ENCODE results near the gene SPACA6. TPM values are rescaled to one million over a fixed set of nuclear protein-coding genes. Genes with fewer than 3 reads are reported as not detected.

Gene SPACA6
- total RNA-seq, 1 experiment from 2014 or later = 3.6 TPM

- ChIA-PET POLR2A (interaction anchor here (0.6 kb wide), 1 partner anchor 348 kb away, joined by 5 read pairs; no protein-coding TSS in a partner anchor), CTCF (no interaction called here)
- peaks cover 20% of the 10 kb centered on the region for H3K4me1 ChIP-seq
Measured at GRCh38 chr19:51689751-51690453, 3.2 kb upstream of the SPACA6 start.

GRCh38 chr19:51690454-51691073, 2.6 kb upstream of the SPACA6 start:
- CTCF ChIA-PET = no interaction called here
- POLR2A ChIA-PET = no interaction called here
- no peaks in the 10 kb centered on the region for H3K36me3 ChIP-seq (ENCODE audit: control insufficient read depth, insufficient read depth, low read length)
- no peak overlapping the region for H3K4me3 ChIP-seq (ENCODE audit: low read depth, low read length)
- H3K9me3 ChIP-seq = no peaks in the 10 kb centered on the region
- intact Hi-C loops (cut with micrococcal nuclease; ENCODE audit: unreplicated experiment) = no loop called here
- peaks cover 7% of the 10 kb centered on the region for H3K36me3 Mint-ChIP-seq (ENCODE audit: insufficient read depth, unreplicated experiment)
- H3K4me1 Mint-ChIP-seq (ENCODE audit: low read depth, unreplicated experiment) = peaks cover 27% of the 10 kb centered on the region
- no peak for TF ChIP-seq CTCF (IDR thresholded peaks at IDR 0.05; ENCODE audit: insufficient read depth in 1 of 2, low read depth in 1 of 2, low read length in 1 of 2, severe bottlenecking in 1 of 2, unreplicated experiment in 1 of 2)
- no peaks in the 10 kb centered on the region for H3K27me3 ChIP-seq (replicated peaks; ENCODE audit: control insufficient read depth, insufficient read depth, low read length)
- H3K27ac Mint-ChIP-seq (ENCODE audit: unreplicated experiment) = no peak overlapping the region
- no TSS peak for BruUV-seq (replicated peaks)
- no peaks in the 10 kb centered on the region for H3K27me3 Mint-ChIP-seq (ENCODE audit: insufficient read depth, unreplicated experiment)
- H3K4me1 ChIP-seq = peaks cover 20% of the 10 kb centered on the region
- peak overlapping the region; percentile 84 for H3K4me3 Mint-ChIP-seq (ENCODE audit: unreplicated experiment)
- DNase-seq = peak in 1 of 2 experiments; percentile 43
- no peaks in the 10 kb centered on the region for H3K9me3 Mint-ChIP-seq (ENCODE audit: unreplicated experiment)

More at GRCh38 chr19:51689751-51690453, 3.2 kb upstream of the SPACA6 start:
- no TSS peak for BruUV-seq (replicated peaks)
- no peak for TF ChIP-seq CTCF (IDR thresholded peaks at IDR 0.05; ENCODE audit: insufficient read depth in 1 of 2, low read depth in 1 of 2, low read length in 1 of 2, severe bottlenecking in 1 of 2, unreplicated experiment in 1 of 2)
- peak overlapping the region; percentile 51 for H3K4me3 ChIP-seq (ENCODE audit: low read depth, low read length)
- no peak overlapping the region for H3K27ac Mint-ChIP-seq (ENCODE audit: unreplicated experiment)
- peaks cover 7% of the 10 kb centered on the region for H3K36me3 Mint-ChIP-seq (ENCODE audit: insufficient read depth, unreplicated experiment)
- H3K4me3 Mint-ChIP-seq (ENCODE audit: unreplicated experiment) = peak overlapping the region; percentile 84
- no peaks in the 10 kb centered on the region for H3K36me3 ChIP-seq (ENCODE audit: control insufficient read depth, insufficient read depth, low read length)
- intact Hi-C loops (cut with micrococcal nuclease; ENCODE audit: unreplicated experiment) = loop anchor here (1.0 kb wide), 1 partner anchor 14 kb away; no protein-coding TSS in a partner anchor
- no peaks in the 10 kb centered on the region for H3K9me3 Mint-ChIP-seq (ENCODE audit: unreplicated experiment)
- peaks cover 27% of the 10 kb centered on the region for H3K4me1 Mint-ChIP-seq (ENCODE audit: low read depth, unreplicated experiment)
- no peaks in the 10 kb centered on the region for H3K27me3 Mint-ChIP-seq (ENCODE audit: insufficient read depth, unreplicated experiment)
- peak; percentile 55 to 69 for DNase-seq
- 0 out of 2 replicates have a peak, but pooled peaks cover 3% of the 10 kb centered on the region for H3K9me3 ChIP-seq
- H3K27me3 ChIP-seq (replicated peaks; ENCODE audit: control insufficient read depth, insufficient read depth, low read length) = no peaks in the 10 kb centered on the region

GRCh38 chr19:51691074-51691583, 2.0 kb upstream of the SPACA6 start:
- TF ChIP-seq CTCF (IDR thresholded peaks at IDR 0.05; ENCODE audit: insufficient read depth in 1 of 2, low read depth in 1 of 2, low read length in 1 of 2, severe bottlenecking in 1 of 2, unreplicated experiment in 1 of 2) = no peak
- Mint-ChIP-seq H3K4me1 (ENCODE audit: low read depth, unreplicated experiment) (peaks cover 27% of the 10 kb centered on the region), H3K9me3 (ENCODE audit: unreplicated experiment) (no peaks in the 10 kb centered on the region), H3K4me3 (ENCODE audit: unreplicated experiment) (peak overlapping the region; percentile 34), H3K27ac (ENCODE audit: unreplicated experiment) (peak overlapping the region; percentile 45), H3K36me3 (ENCODE audit: insufficient read depth, unreplicated experiment) (peaks cover 7% of the 10 kb centered on the region), H3K27me3 (ENCODE audit: insufficient read depth, unreplicated experiment) (no peaks in the 10 kb centered on the region)
- intact Hi-C loops (cut with micrococcal nuclease; ENCODE audit: unreplicated experiment) = no loop called here
- H3K4me3 ChIP-seq (ENCODE audit: low read depth, low read length) = no peak overlapping the region
- H3K4me1 ChIP-seq = peaks cover 20% of the 10 kb centered on the region
- H3K36me3 ChIP-seq (ENCODE audit: control insufficient read depth, insufficient read depth, low read length) = no peaks in the 10 kb centered on the region
- CTCF ChIA-PET = no interaction called here
- BruUV-seq (replicated peaks) = no TSS peak
- H3K27me3 ChIP-seq (replicated peaks; ENCODE audit: control insufficient read depth, insufficient read depth, low read length) = no peaks in the 10 kb centered on the region
- no peak for DNase-seq
- POLR2A ChIA-PET = no interaction called here
- no peaks in the 10 kb centered on the region for H3K9me3 ChIP-seq
